GM21367 (cell line): Measurements from ENCODE around the gene SFSWAP.

Experiments
- ATAC-seq: cut with Tn5 transposase; IDR thresholded peaks from one replicate; pipeline ENCODE4 v1.9.1; 2021; ENCODE audit not compliant: unreplicated experiment

Gene SFSWAP

DNA sequence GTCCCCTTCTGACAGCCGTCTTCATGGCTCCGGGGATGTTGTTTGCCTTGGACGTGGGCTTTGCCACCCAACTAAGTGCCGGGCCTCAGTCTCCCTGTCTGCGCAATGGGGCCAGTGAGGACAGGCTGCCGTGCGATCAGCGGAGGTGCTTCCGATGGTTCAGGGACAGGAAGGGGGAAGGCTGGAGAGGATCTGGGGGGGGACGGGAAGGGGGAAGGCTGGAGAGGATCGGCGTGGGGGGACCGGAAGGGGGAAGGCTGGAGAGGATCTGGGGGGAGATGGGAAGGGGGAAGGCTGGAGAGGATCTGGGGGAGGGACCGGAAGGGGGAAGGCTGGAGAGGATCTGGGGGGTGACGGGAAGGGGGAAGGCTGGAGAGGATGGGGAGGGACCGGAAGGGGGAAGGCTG, 120.7 kb downstream of the SFSWAP start:
- ATAC-seq: no peak

DNA sequence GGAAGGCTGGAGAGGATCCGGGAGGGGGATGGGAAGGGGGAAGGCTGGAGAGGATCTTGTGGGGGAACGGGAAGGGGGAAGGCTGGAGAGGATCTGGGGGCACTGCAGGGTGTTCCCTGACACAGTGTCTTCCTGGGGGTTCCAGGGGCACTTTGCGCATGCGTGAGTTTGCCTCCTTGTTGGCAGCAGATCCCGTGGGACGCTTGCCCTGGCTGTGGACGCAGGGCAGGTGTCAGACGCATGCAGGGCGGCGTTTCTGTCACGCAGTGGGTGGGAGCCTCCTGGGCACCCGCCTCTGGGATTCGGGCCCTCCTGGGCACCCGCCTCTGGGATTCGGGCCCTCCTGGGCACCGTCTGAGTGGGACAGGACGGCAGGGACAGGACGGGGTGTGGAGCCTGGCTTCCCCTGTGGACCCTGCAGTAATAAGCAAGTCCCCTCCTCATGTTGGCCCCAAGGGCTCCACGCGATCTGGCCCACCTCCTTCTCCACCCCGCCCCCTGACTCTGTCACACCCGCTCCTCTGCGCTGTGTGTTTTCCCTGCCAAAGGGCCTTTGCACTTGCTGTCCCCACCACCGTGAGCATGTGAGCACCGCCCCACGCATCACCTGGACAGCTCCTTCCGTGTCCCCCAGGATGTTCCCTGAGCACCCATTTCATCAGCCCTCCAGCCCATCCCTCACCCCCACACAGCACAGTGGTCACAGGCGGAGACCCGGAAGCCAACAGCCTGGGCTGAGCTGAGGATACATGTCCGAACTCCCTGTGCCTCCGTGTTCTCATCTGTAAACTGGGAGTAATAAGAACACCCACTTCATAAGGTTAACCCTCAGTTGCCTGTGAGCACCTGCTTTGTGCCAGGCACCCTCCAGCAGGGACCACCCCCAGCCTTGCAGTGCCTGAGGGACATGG, 121.7 kb downstream of the SFSWAP start:
- ATAC-seq: no peak

DNA sequence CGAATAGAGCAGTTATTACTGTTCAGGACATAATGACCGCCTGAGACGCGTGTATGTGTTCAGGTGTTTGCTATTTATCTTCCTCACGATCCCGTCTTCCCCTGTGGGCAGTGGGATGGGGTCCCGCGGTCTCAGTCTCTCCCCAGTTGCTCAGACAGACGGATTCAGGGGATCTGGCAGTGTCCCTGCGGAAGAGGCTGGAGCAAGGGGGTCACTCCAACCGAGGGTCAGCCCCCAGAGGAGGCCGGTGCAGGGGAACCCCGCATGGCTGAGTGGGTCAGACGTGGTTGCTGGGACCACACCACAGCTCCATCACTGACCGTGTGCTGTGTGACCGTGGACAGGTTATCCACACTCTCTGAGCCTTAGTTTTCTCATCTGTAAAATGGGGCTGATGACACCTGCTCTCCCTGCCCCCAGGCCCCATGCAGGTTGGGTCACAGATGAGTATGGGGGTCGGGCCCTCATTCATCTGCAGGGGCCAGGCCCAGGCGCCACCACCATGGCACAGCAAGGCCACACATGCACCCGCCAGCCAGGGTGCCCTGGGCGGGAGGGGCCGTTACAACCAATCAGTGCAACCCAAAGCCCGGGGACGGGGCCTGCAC, 122.5 kb downstream of the SFSWAP start:
- ATAC-seq: no peak

DNA sequence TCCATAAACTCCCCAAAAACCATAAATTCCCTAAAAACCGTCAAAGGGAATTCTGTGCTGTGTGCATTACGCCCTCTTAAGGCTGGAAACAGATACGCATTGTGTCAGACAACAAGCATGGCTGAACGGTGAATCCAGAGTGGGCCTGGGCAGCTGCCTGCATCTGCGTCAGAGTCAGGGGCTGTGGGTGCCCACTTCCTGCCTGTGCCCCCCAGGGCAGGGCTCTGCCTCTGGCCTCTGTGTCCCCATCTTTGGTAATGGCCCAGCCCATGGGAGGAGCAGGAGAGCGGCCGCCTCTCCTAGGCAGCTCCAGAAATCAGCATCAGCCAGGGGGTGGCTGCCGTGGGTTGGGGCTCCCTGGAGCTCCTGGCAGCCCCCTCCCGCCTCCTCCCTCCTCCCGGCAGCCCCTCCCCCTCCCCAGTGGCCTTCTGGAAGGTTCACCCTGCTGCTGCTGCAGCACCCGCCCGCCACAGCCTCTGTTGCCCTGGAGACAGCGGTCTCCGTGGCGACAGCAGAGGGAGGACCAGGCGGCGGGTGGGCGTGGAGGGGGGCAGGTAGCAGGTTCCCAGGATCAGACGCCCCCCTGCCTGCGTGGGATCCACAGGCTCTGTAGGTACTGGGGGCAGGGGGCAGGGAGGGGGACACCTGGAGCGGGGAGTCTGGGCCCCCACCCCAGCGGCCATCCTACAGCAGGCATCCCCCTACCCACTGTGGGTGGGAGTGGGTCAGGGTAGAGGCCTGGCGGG, 123.2 kb downstream of the SFSWAP start:
- ATAC-seq: no peak

DNA sequence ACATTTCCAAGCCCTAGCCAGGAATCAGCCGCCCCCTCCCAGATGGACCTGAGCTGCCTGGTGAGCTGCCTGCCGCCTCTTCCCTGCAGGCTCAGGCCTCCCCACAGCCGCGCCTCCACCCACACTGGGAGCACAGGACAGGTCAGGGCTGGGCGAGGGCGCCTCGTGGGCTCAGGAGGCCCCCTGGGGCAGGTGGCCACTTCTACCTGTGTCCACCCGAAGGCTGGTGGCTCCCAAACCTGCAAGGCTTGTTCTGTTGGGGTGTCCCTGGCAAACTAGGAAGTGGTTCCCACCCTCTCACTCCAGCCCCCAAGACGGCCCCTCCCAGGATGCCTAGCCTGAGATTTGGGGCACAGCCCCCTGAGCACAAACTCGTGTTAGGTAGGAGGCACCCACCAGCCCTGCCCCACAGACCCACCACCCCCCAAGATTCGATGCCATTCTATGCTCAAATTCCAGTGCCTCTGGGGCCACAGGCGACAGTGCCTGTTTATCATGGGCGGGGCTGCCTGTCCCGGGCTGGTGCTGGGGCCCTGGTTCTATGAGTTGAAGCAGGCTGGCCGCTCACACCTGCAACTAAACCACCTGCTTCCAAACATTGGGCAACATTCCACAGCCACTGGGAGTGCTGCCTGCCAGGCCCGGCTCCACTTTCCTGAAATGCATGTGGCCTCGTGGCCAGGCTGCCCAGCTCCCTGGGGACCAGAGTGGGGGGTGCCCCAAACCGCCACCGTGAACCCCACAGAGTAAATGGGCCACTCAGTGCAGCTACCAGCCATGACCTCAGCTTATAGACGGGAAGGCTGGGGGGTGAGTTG, 124.1 kb downstream of the SFSWAP start:
- no peak for ATAC-seq

DNA sequence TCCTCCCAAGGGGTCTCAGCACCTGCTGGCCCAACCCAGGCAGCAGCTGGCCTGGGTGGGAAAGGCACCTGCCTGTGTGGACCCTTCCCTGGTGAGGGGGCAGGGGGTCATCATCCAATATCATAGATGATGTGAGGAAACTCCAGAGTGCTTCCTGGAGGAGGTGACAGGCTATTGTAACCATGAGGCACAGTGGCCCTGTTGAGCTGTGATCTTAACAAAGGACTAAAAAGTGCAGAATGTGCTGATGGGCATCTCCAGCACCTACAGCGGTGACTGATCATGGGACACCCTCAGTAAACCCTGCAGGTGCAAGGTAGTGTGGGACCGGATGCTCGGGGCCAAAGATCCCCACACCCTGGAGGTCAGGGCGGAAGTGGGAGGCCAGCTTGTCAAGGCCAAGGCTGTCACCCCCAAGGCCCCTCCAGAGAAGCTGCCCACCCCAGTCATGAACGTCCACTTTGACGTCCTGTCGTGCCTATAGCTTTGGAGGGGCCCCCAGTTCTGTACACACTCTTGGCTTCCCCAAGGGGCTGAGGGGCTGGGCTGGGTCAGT, 124.8 kb downstream of the SFSWAP start:
- no peak for ATAC-seq

DNA sequence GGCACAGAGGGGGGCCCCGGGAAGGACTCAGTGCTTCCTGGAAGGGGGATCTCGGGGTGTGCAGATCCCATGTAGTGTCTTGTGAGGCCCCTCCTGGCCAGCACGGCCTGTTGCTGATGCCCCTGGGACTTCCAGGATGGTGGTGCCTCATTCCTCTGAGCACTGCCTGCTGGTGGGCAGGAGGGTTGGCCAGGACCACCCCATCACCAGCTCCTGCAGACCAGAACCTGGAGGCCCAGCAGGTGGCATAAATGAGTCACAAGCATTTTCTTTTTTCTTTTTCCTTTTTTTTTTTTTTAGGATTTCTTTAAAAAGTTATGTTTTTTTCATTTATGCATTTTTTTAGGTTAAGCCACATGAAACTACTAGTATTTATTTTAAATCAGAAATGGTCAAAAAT, 125.3 kb downstream of the SFSWAP start:
- ATAC-seq: no peak

DNA sequence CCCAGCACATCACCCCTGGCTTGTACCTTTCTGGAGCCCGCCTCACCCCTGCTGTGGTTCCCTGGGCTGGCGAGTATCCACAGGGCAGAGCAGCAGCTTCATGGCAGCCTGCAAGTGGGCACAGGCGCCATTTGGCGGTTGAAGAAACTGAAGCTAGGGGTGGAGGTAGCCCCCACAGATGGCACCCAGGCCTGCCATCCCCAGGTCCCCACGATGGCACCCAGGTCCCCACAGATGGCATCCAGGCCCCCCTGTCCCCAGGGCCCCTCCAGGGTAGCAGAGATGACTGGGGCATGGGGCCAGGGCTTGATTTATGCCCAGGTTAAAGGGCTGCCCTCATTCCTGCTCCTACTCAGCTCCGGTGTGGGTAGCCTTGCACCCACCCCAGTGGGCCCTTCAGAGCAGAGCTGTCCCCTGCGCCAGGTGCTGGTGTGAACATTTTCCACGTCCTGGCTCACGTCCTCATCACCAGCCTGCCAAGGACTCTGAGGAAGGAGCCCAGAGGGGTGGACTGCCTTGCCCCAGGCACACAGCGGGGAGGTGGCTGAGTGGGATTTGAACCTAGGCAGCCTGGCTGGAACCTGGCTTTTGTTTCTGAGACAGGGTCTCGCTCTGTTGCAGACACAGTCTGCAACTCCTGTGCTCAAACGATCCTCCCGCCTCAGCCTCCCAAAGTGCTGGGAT, 126.0 kb downstream of the SFSWAP start:
- no peak for ATAC-seq

DNA sequence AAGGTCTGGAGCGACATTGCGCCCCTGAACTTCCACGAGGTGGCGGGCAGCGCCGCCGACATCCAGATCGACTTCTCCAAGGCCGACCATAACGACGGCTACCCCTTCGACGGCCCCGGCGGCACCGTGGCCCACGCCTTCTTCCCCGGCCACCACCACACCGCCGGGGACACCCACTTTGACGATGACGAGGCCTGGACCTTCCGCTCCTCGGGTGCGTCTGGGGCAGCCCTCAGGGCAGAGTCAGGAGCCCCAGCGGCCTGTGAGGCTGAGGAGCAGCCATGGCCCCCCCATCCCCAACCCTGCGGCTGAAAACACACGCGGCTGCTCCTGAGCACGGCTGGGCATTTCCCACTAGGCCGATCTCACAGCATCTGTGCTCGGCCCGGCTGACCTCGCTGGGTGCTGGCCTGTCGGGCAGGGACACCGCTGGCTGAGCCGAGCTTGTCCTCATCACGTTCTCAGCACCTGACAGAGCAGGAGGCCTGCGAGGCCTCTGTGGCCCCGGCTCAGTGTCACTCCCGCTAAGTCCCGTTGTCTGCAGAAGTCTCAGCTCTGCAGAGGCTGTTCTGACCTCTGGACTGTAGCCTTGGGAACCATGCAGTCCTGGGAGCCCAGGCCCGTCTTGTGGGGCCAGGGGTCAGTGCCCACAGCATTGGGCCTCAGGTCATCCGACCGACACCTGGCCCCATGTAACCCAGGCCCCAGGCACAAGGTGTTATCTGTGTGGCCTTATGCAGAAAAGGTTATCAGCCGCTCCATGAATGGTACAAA, 129.9 kb downstream of the SFSWAP start:
- no peak for ATAC-seq

DNA sequence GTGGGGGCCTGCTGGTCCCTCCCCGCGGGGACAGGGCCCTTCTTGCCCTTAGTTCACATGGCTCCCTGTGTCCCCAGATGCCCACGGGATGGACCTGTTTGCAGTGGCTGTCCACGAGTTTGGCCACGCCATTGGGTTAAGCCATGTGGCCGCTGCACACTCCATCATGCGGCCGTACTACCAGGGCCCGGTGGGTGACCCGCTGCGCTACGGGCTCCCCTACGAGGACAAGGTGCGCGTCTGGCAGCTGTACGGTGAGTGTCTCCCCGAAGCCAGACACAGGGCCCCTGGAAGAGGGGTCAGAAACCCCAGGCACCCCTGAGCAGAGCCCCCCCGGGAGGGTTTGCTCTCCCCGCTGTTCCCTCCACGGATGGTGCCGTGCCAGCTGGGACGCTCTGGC, 130.7 kb downstream of the SFSWAP start:
- ATAC-seq: no peak

DNA sequence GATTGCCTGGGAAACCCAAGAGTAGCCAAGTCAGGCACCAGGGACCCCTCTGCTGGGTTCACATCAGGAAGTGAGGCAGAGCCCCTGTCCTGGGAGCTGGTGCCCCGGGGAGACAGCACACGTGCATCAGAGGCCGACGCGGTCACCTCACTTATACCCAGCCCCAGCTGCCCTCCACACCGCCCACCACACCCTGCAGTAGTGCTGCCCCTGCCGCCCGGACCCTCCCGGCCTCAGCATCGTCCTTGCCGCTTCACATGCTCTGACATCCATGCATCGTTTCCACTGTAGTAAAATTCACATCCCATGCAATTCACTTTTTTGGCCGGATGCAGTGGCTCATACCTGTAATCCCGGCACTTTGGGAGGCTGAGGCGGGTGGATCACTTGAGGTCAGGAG, 131.3 kb downstream of the SFSWAP start:
- ATAC-seq: no peak

DNA sequence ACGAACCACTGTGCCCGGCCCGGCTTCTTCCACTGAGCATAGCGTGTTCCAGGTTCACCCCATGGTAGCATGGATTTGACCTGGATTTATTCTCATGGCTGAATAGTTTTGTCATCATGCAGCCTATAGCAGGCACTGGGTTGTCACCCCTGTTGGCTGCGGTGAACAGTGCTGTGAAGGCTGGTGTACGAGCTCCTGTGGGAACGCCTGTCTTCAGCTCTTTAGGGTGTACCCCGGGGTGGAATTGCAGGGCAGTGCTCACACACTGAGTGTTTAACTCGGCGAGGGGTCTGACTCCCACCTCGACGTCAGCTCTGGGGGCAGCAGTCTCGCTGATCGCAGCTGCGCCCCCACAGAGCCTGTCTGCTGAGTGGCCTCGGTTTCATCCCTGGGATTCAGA, 132.6 kb downstream of the SFSWAP start:
- no peak for ATAC-seq

DNA sequence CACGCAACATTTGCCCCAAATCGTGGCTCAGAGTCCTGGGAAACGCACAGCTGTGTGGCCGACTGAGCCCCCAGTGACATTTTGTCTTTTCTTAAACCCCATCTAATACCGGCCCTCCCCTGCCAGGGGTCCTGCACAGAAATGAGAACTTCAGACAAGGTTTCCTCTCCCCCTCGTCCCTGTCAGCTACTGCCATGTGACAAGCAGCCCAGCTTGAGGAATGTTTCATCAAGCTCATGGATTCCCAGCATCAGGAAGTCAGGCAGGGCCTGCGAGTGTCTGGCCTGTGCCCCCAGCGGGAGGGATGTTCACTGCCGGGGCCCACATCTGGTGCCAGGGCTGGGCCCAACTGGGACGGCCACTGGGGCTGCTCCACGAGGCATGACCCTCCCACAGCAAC, 133.2 kb downstream of the SFSWAP start:
- ATAC-seq: no peak

DNA sequence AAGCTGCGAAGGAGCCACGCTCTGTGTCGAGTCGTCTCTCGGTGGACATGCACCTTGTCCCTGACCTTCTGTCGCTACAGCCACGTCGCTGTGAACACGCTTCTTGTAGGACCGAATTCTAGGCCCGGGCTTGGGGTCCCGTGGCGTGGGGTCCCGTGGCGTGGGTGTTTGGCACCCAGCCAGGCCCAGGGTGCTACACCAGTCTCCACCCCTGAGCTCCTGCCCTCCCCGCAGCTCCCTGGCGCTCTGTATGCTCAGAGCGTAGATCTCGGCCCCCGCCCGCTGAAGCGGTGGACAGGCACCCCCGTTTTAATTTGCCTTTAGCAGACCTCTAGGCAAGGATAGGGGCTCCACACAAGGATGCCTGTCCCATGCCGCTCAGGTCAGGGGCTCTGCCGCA, 133.8 kb downstream of the SFSWAP start:
- no peak for ATAC-seq

DNA sequence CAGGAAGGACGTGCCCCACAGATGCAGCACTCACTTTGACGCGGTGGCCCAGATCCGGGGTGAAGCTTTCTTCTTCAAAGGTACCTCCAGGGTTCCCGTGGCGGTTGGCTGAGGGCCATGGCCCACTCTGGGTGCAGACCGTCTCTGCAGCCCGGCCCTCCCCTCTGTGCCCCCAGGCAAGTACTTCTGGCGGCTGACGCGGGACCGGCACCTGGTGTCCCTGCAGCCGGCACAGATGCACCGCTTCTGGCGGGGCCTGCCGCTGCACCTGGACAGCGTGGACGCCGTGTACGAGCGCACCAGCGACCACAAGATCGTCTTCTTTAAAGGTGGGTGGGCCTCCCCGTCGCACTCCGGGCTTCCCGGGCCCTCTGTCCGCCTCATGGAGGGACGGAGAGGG, 134.2 kb downstream of the SFSWAP start:
- ATAC-seq: no peak

DNA sequence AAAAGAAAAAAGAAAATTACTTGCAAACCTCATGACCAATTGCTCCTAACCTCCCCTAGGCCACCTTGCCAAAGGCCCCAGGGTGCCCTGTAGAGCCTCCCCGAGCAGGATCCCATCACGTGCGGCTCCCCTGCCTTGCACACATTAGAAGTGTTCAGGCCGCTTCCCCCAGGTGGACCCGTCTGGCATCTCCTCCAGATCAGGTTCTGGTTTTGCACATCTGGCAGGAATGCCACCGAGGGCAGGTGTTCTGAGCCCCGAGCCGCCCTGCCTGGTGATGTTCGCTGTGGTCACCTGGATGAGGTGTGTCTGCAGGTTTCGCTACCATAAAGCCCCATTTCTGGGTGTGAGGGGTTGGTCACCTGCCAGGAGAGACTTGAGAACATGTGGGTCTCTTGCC, 136.6 kb downstream of the SFSWAP start:
- ATAC-seq: no peak

DNA sequence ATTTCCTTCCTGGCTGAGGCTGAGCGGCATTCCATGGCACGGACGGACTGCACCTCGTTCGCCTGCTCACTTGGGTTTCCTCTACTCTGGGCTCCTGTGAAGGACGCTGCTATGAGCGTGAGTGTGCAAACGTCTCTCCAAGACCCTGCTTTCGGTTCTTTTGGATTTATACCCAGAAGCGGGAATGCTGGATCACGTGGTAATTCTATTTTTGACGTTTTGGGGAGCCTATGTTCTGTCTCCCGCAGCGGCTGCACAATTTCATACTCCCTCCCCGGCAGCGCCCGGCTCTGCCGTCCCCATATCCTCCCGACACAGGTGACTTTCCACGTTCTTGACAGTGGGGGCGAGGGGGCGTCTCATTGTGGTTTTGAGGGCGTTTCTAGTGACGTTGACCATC, 137.9 kb downstream of the SFSWAP start:
- ATAC-seq: no peak
